ENCODE measurements around the gene MACC1.

The MACC1 gene, protein sequence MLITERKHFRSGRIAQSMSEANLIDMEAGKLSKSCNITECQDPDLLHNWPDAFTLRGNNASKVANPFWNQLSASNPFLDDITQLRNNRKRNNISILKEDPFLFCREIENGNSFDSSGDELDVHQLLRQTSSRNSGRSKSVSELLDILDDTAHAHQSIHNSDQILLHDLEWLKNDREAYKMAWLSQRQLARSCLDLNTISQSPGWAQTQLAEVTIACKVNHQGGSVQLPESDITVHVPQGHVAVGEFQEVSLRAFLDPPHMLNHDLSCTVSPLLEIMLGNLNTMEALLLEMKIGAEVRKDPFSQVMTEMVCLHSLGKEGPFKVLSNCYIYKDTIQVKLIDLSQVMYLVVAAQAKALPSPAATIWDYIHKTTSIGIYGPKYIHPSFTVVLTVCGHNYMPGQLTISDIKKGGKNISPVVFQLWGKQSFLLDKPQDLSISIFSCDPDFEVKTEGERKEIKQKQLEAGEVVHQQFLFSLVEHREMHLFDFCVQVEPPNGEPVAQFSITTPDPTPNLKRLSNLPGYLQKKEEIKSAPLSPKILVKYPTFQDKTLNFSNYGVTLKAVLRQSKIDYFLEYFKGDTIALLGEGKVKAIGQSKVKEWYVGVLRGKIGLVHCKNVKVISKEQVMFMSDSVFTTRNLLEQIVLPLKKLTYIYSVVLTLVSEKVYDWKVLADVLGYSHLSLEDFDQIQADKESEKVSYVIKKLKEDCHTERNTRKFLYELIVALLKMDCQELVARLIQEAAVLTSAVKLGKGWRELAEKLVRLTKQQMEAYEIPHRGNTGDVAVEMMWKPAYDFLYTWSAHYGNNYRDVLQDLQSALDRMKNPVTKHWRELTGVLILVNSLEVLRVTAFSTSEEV

DNA sequence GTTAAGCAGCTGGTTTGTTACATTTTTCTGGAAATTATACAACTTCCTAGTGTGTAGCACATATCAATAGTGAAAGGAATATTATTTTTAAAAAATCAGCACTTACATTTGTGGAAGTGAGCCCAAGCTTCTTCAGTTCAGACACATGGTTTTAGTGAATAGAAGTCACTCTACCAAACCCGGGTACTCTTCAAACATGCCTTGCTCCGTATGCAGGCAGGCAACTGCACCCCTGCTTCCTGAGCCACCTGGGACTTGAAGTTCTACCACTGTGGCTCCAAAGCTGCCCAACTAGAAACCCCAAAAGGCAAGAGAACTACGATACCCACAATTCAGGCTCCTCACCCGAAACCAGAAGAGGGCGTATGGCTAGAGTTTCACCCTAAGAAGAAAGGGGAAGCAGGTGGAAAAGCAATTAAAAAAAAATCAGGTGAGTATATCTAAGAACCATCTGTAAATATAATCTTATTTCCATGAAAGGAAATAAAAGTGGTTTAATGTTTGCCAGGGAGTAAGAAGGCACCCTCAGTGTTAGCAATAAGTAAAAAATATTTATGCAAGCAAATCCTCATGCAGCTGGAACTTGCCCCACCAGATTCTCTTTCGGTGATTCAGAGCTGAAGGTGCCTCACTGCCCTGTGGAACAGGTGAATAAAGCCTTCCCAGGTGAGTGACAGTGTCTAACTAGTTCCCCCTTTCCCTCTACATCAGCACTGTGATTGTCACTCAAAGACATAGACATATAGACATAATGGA, at the start of gene MACC1:
TSS of gene MACC1 (minus strand) at position 192 of the 756 bp plus-strand sequence. CDS start 55,522 bp downstream, outside the sequence.
- DNase-seq, result no peak

DNA sequence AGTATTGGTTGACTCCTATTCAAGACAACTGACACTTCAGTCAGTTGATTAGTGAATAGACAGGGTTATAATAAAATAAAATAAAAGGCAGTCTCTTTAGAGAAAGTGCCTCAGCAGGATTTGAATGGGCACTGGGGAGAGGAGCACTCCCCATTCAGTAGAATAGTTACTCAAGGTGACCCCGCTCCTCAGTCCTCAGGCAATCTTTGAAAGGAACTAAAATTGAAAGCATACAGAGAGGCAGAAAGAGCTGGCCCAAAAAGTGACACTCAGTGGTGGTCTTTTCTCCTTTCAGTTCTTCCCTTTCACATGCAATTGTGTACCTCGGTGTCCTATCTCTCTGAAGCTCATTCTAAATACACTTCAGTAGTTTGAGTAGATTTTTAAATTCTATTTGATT, 47.4 kb upstream of the MACC1 start:
- DNase-seq, result no peak

DNA sequence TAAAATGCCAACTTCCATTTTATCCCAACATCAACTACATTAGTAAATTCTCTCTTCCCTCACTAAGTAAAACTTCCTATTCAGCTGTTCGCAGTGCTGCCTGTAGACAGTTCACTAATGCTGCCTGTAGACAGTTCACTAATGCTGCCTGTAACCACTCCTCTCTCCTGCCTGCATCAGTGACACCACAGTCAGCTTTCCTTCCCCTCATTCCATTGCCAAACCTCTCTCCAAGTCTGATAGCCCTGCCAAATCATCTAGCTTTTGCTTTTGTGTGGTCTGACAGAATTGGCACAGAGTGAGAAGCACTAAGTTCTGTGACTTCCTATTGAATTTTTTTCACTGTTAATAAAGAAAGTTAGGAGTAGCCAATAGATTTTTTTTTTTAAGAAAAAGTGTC, 43.0 kb upstream of the MACC1 start:
- no peak for DNase-seq

DNA sequence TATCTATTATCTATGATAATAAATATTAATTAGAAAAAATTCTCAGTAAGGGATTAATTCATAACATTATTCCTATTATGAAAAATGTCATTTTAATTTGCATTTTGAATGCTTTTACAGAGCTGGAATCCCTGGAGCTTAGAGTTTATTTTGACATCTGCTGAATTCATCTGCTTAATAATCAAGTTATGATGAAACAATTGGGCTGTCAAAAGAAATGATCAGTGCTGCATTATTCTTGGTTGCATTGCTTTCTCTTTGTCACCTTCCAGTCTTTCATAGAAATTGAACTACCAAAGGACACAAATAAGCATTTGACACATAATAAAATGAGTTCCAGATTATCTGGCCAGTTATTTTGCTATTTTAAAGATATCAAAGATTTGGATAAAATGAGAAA, 40.0 kb upstream of the MACC1 start:
- DNase-seq, result no peak

DNA sequence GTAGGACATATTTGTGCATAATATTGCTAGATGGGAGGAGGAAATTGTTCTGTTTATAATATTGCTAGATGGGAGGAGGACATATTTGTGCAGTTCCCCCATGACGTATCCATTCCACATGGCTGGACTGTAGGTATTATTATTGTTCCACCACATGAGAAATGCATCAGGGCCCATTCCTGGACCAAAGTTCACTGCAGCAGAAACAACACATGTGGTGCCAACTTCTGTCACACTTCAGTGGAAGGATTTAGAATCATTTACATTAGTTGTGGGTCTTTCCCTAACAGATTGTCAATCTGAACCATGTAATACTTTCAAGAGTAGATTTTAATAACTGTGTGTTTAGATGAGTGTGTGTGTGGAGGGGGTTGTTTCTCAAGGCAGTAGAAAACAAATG, 32.7 kb upstream of the MACC1 start:
- no peak for DNase-seq

DNA sequence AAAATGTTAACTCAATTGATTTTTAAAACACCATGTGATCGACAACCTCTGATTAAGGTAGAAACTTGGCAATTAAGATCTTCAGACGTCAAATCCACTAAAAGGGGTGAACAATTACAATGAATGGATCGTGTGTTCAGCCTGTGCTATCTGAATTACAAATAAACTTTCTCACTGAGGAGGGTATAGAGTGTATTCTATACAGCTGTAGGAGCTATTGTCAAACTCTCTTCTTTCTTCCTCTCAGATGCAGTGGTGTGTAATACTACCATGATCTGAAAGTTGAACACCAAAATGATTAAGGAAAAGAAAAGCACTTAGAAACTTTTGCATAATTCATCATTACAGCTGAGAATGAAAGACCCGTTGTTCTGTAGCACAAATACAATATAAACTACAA, 32.2 kb upstream of the MACC1 start:
- DNase-seq, result no peak

DNA sequence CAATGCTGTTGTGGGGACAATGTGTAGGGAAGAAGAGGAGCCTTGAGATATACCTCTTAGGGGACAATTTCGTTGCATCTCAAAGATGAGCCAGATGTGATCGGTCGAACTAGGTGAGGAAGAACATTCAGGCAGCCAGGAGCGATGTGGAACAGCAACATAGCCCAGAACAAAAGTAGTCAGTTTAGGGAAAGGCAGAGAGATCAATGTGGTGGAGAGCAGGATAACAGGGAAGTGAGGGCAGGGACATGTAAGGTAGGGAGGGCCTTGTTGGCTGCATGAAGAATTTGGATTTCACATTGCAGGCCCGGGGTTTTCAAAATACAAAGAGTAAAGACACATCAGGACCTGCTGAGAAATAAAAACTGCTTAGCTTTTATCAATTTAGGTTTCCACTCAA, 29.1 kb upstream of the MACC1 start:
- no peak for DNase-seq

DNA sequence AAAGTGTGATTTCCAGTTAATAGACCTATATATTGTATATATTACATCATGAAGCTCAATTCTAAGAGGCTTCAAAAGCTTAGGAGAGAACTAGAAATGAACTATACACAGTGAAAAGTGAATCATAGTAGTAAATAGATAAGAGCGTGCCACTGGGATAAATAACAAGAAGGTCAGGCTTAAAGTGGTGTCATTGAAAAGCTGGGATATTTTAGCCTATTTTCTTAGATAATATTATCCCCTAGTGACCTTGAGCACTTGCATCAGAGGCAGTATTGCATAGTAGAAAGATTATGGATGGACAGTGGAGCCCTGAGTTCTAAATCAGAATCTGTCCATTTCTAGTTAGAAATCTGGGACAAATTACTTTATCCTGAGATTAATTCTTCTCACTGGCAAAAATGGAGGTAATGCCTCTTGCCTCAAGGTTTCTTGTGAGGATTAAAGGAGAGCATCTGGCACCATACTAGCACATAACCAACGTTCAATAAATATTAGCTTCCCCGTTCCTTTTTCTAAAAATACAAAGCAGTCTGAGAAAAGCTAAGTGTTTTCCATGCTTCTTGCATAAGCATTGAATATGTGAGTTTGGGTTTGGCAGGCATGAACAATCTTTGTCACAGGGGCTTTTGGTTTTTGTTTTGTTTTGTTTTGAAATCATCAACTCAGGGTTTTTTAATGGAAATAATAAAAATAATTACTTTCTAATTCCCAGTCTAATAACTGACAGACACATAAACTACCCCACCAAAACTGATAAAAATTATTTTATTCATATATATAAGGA, 27.3 kb upstream of the MACC1 start:
- DNase-seq, result no peak

DNA sequence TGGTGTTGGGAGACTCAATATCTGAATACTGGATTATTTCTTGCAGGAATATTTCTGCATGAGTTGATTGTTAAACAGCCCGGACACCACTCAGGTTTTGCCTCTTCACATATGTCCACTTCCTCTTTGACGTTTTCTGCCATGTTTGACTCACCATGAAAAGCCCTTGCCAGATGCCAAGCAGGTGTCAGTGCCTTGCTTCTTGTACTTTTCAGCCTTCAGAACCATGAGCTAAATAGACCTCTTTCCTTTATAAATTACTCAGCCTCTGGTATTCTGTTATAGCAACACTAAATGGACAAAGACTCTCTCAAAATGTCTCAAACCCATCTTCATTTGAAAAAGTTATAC, 24.7 kb upstream of the MACC1 start:
- DNase-seq, result no peak

DNA sequence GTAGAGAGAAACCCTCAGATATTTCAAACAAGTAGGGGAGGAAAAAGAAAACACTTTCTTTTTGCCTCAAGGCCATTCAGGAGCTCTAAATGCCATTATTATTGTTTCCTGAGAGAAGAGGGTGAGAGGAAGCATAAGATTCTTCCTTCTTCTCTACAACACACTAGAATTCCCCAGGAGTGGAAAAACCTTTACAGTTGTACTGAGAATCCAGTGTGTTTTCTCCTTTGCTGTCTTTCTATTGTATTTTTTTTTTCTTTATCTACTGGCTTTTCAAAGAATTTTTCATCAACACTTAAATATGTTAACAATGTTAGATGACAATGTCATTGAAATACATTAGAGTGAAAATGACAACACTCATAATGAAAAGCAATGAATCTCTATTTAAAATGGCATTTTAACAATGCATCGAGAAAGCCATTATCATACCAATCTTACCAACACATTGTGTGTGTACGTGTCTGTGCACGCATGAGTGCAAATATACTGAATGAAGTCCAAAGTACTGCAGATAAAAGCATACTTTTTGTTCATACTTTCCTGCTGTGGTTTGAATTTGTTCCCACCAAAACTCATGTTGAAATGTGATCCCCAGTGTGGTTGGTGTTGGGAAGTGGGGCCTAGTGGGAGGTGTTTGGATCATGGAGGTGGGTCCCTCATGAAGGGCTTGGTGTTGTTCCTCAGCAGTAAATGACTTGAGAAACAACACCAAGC, 24.2 kb upstream of the MACC1 start:
- no peak for DNase-seq

DNA sequence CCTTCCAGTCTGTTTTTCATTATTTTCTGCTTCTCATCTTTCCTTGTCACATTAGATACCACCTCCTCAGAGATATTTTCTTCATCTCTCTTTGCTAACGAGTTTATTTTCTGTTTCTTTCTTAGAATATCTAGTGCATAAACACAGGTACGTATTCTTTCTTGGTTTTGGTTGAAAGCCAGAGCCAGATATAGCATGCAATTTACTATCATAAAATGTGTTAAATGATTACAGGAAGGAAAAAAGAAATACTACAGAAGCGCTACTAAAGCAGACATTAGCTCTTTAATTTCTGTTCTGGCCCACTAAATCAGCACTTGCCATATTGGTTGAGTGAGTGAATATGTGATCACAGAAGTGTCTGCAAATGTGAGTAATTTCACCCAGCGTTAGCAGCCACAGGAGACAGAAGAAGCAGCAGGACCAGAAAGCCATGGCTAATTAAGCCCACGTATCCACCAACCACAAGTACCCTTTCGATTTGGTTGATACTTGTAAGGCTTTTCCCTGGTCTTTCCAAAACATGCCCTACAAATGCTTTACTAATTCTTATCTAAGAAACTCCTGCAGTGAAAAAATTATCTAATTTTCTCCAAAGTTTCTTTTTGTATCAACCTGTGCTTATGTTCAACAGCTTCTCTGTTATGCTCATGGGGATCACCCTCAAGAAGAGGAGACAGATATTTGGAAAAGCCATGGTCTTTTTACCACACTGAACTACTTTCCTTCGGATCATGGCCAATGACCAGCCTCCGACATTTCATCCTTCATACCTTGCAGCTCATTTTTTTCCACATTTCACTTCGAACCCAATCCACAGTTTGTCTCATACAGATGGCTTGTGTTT, 23.1 kb upstream of the MACC1 start:
- no peak for DNase-seq

DNA sequence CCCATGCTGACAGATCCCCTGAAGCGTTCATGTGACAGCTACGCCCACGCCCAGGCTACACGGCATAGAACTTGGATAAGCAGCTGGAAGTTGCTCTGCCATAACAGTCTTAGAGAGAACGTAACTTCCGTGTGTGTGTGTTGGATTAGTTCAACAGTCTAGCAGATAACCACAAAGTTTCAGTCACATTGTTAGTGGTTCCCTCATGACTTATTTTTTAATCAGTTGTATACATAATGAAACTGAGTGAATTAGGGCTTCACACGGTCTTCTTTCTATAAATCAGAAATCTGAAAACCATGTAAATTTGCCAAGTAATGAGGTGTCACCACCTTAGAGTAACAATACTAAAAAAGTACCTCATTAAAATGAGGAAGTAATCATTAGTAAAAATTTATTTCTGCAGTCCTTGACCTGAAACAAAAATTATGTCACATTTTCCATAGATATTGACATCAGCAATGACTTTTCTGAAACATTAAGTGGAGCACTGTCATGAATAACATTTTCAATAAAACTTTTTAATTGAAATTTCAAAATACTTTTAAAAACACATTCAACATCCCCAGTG, 21.7 kb upstream of the MACC1 start:
- DNase-seq, result no peak

DNA sequence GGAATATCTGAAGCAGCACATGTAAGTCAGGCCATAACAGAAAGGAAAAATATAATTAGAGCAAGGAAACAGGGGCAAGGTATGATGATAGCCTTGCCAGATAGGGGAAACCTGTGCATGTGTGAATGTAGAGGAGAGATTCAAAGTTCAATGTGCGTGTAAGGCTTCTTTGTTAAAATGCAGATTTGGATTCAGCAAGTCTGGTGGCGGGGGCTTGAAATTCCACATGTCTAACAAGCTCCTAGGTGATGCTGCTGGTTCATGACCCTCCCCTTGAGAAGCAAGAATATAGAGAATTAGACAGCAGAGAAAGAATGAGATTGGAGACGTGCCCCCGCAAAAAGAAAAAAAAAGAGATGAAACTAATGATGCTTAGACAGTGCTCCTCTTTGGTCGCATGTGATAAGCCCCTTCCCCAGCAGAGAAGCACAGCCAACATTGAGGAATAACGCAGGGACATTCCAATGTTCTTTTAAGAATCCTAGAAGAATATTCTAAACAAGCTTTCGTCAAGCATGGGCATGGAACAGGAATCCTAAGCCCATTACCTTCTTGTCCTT, 21.1 kb upstream of the MACC1 start:
- DNase-seq, result no peak

DNA sequence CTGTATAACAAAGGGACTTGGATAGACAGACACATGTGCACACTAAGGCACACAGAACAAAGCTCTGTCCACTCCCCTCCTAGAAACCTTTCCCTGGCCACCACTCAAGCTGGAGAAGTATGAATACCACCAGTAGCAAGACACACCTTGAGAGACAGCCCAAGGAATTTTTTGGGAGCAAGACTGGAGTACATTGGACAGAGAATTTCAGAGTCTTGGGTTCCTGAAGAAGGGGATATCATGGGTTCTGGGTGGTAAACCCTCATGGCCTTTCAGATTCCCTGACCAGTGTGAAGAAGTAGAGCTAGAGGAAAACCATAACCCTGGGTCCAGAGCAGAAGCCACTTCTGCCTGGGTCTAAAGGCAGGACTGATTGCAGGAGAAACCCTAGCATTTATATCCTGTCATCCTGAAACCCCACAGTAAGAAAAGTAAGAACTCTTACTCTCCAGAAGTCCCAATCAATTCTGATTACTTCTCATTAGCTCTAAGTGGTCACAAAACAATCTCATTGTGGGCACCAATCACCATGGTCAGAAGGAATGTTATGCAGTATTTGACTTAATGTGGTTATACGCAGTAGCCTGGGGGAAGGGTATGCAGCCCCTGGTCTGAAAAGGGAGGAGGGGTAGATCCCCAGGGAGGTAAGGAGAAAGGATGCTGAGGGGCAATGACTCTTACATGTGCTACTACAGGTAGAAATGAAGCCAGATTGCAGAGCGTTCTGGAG, 20.4 kb upstream of the MACC1 start:
- no peak for DNase-seq

DNA sequence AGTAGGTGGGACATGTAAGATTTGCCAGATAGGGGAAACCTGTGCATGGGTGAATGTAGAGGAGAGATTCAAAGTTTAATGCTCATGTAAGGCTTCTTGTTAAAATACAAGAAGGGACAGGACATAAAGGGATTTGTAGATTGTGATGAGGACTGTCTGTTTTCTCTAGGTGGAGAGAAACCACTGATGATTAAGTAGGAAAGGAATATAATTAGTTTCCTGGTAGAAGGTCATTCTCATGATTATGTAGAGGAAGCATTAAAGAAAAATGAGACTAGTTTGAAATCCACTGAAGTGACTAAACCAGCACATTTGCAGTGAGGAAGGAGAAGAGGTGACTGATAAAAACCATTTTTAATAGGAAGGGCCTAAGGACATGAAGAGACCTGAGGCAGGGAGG, 19.6 kb upstream of the MACC1 start:
- DNase-seq, result no peak

DNA sequence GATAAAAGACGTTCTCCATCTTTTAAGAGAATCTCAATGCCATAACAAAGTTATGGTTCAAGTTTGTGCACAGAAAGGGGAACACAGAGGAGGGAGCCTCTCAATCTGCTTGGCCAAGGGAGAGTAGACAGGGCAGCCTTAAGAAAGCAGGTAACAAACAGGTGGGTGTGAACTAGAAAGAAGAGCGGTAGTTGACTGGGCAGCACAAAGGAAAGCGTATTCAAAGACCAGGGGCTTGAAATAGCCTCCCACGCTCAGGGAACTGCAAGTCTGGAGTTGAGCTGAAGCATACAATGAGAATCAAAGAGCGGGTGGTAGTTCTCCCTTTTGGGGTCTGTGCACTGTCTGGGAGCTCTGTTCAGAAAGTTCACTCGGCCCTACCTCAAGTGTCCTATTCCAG, 18.9 kb upstream of the MACC1 start:
- no peak for DNase-seq

DNA sequence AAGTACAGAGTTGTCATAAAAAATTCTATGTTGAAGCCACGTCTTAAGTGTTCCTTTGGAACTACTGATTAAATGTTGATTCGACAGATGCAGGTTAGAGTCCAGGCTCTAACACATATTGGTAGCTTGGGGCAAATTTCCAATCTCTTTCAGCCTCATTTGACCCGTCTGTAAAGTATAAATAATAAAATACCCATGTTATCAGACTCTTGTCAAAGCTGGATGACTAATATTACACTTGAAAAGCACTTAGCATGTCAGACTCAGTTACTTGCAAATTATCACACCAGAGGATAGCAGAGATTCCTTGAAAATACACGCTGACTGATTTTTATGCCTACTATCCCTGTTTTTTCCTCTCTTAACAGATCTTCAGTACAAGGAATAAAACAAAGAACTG, 18.1 kb upstream of the MACC1 start:
- DNase-seq, result no peak

DNA sequence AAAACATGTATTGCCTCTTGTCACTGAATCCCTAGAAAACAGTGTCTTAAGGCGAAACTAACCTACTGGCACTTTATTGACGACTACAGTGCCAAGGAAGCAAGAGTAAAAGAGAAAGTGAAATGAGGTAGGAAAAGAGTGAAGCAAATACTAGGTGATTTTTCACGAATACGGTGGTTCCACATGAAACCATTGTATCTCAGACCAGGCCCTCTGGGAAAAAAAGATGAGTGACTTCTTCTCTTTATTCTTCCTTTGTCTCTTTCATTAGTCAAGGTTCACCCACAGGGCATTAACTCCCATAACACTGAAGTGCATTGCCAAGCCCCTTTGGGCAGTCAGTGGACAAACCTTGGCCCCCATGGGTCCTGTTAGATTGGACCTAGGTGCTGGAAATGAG, 16.2 kb upstream of the MACC1 start:
- no peak for DNase-seq

DNA sequence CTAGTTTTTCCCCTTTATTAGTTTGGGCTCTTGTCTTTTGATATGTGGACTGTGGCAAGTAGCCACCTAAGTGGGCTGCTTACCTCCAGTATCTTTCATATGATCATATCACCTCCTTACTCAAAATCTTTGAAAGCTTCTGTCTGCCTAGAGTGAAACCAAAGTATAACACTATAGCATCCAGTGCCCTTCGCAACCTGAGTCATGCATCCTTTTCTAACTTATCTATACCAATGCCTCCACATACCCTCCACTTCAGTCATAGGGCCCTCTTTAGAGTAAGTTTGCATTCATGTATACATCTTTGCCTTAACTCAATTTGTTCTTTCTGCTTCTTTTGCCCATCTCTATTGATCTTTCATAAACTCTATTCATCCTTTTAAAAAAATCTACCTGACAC, 15.7 kb upstream of the MACC1 start:
- no peak for DNase-seq
